Stimulated activated CD8-positive, alpha-beta memory T cell treated with anti-CD3 and anti-CD28 coated beads, Interleukin-4, amount 100 ng/mL, for 1 hour (primary cell): ENCODE data around the gene EFS.
"Not testable (repeated sequence)": the region's sequence is repeated elsewhere in the genome, so short reads cannot be mapped to it uniquely, and the experiment has no call there.

Experiments used
- DNase-seq, 2 donors: peaks; one replicate each; pipeline ENCODE4 v3.0.0-alpha.2; 2020; ENCODE audit warnings: low read depth in 2 of 2, low spot score in 1 of 2

The EFS gene

DNA sequence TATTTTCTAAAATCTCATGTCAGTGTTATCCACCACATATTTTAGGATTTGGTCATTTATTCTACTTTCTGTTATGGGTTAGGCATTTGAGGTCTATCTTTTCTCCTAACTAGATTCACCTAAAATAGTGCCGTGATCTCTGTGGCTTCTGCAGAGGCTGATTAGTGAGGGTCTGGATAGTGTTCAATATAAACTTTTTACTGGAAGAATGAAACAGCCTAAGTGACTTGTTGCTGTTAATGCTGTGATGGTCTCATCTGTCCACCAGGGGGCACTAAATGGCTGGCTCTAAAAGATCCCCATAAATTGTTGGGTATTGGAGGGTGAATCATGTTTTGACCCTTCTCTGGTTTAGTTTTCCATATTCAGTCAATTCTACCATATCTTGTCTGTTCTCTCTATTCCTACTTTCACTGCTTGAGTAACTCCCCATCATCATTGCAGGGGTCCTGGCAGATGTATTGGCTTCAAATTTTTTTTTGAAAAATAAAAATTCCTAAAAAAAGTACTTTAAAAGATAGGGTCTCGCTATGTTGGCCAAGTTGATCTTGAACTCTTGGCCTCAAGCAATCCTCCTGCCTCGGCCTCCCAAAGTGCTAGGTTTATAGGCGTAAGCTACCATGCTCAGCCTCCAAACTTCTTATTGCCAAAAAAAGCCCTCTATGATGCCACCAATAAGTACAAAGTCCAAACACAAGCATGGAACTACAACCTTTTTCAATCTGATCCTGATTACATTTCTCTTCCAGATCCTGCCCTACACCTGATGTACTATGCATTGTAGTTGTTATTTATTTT is 36.8 kb downstream of the EFS start:
- no peak for DNase-seq

DNA sequence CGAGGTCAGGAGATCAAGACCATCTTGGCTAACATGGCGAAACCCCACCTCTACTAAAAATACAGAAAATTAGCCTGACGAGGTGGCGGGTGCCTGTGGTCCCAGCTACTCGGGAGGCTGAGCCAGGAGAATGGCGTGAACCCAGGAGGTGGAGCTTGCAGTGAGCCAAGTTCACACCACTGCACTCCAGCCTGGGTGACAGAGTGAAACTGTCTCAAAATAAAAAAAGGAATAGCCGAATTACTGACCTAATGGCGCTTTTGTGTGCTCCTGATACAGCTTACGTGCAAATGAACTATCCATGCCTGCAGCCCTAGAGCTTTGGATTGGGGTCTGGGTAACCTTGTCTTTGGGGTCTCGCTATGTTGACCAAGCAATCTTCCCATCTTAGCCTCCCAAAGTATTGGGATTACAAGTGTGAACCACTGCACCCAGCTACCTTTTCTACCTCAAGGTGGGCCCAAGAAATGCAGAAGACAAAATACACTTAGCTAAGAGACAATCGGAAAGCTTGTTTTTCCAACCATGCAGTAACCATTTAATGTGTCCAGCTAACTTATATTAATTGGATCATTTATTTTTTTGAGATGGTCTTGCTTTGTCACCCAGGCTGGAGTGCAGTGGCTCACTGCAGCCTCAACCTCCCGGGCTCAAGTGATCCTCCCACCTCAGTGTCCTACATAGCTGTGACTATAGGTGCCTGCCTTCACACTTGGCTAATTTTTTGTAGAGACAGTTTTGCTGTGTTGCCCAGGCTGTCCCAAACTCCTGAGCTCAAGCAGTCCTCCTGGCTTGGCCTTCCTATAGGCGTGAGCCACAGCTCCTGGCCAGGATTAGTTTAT is 38.3 kb downstream of the EFS start:
- no peak for DNase-seq

DNA sequence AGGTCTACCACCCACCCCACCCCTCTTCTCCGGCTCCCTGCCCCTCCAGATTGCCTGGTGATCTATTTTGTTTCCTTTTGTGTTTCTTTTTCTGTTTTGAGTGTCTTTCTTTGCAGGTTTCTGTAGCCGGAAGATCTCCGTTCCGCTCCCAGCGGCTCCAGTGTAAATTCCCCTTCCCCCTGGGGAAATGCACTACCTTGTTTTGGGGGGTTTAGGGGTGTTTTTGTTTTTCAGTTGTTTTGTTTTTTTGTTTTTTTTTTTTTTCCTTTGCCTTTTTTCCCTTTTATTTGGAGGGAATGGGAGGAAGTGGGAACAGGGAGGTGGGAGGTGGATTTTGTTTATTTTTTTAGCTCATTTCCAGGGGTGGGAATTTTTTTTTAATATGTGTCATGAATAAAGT is 39.2 kb downstream of the EFS start:
- DNase-seq: not testable (repeated sequence)

DNA sequence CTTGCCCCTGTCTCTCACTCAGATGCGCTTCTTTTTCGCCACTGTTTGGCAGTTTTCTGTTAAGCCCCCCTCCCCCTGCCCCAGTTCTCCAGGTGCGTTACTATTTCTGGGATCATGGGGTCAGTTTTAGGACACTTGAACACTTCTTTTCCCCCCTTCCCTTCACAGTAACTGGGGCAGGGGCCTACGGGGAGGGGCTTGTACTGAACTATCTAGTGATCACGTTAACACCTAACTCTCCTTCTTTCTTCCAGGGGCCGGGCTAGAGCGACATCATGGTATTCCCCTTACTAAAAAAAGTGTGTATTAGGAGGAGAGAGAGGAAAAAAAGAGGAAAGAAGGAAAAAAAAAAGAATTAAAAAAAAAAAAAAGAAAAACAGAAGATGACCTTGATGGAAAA is 40.0 kb downstream of the EFS start:
- DNase-seq: no peak

DNA sequence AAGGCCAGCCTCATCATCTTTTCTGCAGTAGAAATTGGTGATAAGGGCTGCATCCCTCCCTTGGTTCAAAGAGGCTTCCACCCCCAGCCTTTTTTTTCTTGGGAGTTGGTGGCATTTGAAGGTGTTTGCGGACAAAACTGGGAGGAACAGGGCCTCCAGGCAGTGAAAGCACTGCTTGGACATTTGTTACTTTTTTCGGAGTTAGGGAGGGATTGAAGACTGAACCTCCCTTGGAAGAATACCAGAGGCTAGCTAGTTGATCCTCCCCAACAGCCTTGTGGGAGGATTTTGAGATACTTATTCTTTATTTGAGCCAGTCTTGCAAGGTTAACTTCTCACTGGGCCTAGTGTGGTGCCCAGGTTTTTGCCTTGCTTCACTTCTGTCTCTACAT is 40.5 kb downstream of the EFS start:
- no peak for DNase-seq

DNA sequence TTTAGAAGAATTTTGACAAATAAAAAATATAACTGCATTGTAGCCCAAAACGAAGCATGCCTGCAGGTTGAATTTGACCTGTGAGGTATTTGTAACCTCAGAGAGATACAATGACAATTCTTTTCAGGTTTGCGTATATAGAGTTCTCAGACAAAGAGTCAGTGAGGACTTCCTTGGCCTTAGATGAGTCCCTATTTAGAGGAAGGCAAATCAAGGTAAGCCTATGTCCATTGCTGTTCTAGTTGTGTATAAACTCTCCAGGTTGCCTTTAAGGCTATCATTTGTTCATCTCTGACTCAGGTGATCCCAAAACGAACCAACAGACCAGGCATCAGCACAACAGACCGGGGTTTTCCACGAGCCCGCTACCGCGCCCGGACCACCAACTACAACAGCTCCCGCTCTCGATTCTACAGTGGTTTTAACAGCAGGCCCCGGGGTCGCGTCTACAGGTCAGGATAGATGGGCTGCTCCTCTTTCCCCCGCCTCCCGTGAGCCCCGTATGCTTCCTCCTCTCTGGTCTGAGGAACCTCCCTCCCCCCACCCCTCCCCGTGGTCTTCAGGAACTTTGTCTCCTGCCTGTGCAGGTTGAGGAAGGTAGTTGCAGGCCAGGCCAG is 41.0 kb downstream of the EFS start:
- no peak for DNase-seq

DNA sequence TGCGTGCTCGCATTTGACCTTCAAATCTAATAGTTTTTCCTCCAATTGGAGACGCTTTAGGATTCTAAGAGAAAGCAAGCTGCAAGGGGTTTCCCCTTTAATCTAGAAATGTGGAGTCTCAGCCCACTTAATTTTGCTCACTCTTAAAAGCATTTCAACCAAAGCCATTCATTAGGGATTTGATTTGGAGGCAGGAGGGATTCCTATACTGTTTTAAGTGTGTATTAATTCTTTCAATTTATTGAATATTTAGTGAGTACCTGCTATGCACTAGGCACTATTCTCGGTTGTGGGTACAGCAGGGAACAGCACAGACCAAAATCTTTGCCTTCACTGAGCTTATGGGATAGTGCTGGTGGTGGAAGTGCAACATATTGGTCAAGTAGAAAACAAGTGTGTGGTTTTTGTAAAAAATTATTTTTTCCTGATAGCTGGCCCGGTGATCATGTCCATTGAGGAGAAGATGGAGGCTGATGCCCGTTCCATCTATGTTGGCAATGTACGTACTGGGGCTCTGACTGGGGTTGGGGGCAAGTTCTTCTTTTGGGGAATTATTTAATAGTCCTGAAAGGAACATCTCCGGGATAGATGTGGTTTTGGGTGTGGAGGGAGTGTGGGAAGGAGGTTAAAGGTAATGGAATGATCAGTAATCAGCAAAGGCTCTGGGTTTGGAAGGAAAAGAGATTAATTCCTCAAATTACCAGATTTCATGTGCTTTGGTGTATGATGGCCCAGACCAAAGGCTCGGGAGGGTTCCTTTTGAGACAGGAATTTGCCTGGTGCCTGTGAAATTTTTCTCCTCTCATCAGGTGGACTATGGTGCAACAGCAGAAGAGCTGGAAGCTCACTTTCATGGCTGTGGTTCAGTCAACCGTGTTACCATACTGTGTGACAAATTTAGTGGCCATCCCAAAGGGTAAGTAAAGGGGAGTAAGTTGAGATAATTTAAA is 42.1 kb downstream of the EFS start:
- DNase-seq: no peak

DNA sequence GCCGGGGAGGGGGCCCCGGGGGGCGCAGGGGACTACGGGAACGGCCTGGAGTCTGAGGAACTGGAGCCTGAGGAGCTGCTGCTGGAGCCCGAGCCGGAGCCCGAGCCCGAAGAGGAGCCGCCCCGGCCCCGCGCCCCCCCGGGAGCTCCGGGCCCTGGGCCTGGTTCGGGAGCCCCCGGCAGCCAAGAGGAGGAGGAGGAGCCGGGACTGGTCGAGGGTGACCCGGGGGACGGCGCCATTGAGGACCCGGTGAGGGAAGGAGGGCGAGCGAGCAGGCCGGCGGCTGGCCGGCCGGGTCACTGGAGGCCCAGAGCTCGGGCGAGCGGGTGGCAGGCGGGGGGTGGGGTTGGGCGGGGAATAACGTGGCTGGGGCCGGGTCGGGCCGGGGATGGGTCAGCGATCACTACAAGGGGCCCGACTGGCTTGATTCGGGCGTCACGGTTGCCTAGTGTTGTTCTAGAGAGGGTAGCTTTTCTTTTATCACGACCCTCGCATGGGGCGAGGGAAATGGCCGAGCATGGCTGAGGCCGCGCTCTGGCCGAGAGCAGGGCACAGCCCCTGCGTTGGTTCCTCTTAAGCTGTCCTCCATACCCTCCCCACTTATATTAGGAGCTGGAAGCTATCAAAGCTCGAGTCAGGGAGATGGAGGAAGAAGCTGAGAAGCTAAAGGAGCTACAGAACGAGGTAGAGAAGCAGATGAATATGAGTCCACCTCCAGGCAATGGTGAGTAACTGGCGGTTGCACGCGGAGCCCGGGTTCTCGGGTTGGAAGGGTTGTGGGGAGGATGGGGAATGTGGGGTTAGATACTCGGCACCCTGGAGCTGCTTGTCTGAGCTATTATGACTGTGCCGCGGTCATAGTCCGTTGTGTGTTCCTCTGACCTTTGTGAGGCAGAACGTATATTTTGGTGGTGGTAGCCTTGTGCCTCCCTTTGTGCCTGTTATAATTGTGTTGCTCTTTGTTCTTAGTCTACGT is 43.1 kb downstream of the EFS start:
- no peak for DNase-seq

DNA sequence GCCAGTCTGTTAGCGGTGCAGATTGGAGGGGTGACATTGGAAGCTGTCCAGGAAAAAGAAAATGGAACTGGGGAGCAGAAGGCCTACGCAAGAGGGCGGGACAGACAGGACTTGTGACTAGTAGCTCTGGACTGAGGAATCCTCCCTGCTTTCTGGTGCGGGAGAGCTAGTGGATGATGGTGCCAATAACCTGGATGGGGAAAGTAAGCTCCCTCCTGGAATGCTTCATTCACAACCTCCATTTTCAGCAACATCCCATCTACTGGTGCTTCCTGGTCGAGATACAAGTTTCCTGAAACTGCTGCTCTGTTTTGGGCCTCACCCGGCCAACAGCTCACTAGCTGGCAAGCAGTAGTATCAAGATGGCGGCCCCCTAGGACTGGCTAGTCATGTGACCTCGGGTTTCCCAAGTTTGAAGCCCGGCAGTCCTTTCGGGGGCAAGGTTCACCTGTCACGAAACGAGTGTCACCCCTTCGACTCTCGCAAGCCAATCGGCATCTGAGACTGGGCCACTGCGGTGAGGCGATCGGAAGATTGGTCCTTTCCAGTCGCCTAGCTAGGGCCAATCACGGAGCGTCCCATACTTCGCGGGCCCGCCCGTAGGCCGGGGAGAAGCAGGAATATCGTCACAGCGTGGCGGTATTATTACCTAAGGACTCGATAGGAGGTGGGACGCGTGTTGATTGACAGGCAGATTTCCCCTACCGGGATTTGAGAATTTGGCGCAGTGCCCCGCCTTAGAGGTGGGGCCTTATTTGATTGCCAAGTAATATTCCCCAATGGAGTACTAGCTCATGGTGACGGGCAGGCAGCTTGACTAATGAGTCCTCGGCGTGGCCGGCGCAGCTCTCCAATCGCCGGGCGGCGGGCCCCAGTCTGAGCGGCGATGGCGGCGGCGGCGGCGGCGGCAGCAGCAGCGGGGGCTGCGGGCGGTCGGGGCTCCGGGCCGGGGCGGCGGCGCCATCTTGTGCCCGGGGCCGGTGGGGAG is 44.1 kb downstream of the EFS start, which contains the start of gene PABPN1:
TSS of gene PABPN1 (plus strand) at position 874 of the 988 bp plus-strand sequence. CDS start at position 887, 13 bp downstream.
- DNase-seq: peak; percentile 90 to 95

DNA sequence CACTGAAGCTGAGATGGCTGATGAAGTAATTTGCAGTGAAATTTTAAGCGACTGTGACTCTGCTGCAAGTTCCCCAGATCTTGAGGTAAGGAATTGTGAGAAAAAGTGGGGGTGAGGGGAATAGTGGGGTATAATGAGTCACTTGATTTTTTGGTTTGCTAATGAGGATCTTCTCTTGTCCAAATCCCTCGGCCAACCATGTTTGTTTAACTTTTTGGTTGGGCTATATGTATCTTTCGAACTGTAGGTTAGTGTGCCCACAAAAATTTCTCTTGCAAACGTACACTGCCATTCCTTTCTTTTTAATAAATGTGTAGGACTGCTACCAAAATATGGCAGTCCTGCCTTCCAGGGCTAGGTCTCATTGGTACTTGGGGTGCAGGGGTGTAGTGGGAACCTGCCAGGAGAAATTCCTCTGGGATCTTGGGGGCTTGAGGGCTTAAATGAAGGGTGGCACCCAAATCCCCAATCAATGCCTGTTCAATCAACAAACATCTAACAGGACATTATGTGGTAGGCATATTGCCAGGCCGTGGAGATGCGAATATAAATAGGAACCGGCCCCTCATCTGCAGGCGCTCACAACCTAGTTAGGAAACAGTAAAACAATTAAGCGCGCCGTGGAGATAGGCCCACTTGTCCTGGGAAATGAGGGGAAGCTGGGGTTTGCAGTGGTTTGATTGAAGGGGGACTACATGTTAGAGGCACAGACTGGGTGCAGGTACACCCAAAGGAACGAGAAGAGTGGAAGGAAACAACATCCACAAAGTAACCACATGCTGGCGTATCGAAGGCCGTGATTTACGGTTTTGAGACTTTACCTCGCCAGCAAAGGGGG is 45.0 kb downstream of the EFS start:
- no peak for DNase-seq

DNA sequence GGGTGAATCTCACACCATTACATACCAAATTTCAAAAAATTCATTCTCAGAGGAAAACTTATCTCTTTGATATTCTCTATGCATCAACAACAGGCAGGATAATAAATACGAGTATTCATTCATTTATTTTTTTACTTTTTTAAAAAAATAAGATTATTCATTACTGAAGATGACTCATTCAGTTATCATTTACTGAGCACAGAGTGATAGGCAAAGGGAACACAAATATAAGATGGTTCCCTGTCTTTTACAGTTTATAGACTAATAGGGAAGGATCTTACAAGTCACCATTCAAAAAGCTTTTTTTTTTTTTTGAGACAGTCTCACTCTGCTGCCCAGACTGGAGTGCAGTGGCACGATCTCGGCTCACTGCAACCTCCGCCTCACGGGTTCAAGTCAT is 48.7 kb downstream of the EFS start:
- DNase-seq: no peak

DNA sequence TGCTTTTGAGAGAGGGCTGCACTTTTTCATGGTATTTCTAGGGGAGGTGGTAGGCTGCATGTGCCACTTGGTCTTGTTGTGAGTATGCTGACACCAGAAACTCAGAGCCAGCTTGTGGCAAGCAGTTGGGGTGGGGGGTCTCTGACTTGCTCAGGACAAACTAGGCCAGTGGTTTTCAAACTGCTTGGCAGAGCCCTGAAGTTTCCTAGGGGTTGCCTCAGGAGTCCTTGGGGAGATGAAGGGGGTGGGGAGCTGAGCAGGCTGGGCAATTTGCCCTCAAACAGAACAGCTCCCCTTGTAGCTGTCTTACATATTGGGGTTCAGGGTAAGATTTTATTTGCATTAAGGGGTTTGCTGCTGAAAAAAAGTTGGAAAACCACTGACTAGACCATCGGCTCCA is 54.4 kb downstream of the EFS start:
- DNase-seq: no peak

DNA sequence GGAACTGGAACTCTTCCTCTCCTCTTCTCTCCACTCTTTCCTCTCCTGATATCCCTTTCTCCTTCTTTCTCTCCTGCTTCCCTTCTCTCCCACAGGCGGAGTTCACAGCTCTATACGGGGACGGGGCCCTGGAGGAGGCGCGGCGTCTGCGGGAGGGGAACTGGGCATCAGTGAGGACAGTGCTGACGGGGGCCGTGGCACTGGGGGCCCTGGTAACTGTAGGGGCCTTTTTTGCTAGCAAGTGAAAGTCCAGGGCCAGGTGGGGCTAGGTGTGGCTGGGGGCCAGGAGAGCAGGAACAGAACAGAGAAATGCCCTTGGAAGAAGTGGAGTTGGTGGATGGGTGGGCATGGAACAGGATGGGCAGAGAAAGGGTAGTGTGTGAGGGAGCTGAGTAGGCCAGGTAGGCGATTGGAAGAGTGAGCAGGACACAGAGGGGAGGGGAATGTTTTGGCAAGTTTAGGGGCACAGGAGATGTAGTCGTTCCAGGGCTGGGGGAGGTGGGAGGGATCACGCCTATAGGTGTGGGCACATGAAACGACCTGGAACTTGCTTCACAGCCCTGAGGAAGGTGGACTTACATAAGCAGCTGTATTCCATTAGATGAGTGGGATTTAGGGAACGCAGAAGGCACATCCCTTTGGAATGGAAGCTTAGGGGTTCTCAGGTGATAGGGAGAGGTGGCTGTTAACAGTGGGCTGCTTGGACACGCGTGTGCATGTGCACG is 56.1 kb downstream of the EFS start:
- no peak for DNase-seq

DNA sequence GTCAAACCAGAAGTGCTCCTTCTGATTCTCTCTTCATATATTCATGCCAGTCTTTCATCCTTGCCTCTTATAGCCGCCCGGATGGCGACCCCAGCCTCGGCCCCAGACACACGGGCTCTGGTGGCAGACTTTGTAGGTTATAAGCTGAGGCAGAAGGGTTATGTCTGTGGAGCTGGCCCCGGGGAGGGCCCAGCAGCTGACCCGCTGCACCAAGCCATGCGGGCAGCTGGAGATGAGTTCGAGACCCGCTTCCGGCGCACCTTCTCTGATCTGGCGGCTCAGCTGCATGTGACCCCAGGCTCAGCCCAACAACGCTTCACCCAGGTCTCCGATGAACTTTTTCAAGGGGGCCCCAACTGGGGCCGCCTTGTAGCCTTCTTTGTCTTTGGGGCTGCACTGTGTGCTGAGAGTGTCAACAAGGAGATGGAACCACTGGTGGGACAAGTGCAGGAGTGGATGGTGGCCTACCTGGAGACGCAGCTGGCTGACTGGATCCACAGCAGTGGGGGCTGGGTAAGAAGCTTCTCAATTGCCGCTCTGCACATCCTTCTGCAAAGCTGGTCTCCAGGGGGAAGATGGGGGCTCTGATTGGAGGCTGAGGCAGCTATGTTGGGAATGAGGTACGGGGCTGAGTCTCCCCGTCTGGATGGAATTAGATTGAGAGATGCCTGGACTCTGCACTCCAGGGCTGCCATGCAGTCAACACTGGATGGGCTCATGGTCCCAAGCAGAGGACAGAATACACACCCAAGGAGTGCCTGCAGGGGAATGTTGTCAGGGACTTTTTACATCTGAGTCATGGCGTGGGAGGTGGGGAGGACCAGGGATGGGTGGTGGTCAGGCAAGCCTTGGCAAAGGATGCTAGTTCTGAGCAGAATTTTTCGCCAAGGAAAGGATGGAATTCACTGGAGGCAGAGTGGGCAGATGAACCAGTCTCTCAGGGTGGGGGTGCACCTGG is 57.0 kb downstream of the EFS start:
- DNase-seq: no peak

DNA sequence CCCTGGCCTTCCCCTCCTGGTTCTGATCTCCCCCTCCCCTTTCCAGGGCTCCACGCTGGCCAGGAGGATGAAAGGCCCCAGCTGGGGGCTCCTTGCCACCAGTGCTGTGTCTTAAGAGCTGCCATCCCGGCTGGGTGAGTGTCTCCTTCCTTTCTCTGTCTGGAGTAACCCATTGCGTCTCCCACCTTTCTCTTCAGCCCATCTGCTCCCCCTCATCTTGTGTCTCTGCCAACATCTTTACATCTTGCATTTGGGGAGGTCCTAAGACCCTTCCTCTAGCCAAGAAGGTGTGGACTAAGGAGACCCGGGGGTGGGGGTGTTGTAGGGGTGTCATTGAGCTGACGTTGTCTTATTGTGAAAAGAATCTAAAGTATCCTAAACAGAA is 57.8 kb downstream of the EFS start:
- DNase-seq: no peak
